GM12878 (cell line): ENCODE data around the gene PAQR5. TPM values are rescaled to one million over a fixed set of nuclear protein-coding genes. Genes with fewer than 3 reads are reported as not detected.

Experiments used
- ATAC-seq: fragments of 200-7000 bp; cut with Tn5 transposase; 3 replicates; pipeline ENCODE4 v1.9.1; 2020; ENCODE audit warnings: mild to moderate bottlenecking, moderate library complexity
- BruUV-seq: library from RNA; stranded (reverse); fragments of 400-500 nt; replicated peaks from 2 replicates; lab custom pipeline; 2021; lab: Mats Ljungman, UMichigan
- CTCF ChIA-PET: fragments of 300-600 bp; sonication (Branson Sonifier 250); formaldehyde crosslinking; extraction: SDS; loops from one replicate; lab custom pipeline; 2021; ENCODE audit warnings: inconsistent platforms; lab: Yijun Ruan, JAX
- POLR2A ChIA-PET: fragments of 350-600 bp; formaldehyde crosslinking; extraction: SDS; loops from one replicate; lab custom pipeline; 2021; ENCODE audit warnings: inconsistent platforms; lab: Charles Lee
- RAD21 ChIA-PET: fragments of 300-600 bp; sonication (Branson Sonifier 250); formaldehyde crosslinking; loops from one replicate; lab custom pipeline; 2023; ENCODE audit warnings: antibody characterized with exemption; ENCODE audit not compliant: unreplicated experiment; lab: Charles Lee
- SMC1A ChIA-PET: fragments of 300-600 bp; sonication (Branson Sonifier 250); formaldehyde crosslinking; loops from one replicate; lab custom pipeline; 2023; ENCODE audit not compliant: unreplicated experiment, uncharacterized antibody; lab: Charles Lee
- DNase-seq: peaks from one replicate; pipeline ENCODE4 v3.0.0-alpha.2; 2011; ENCODE audit warnings: low read depth, low spot score
- FAIRE-seq: peaks from 3 replicates; lab custom pipeline; 2011; peaks lifted over from hg19 to GRCh38; lab: Jason Lieb, UNC
- H2AFZ ChIP-seq: 2 replicates; pipeline ENCODE4 v1.6.0; 2011; ENCODE audit warnings: low read depth, low read length, control low read depth; ENCODE audit not compliant: control insufficient read depth
- H3K27ac ChIP-seq: 2 replicates; pipeline ENCODE4 v1.5.1; 2011; ENCODE audit warnings: control low read depth; ENCODE audit not compliant: control insufficient read depth, insufficient read depth
- H3K27me3 ChIP-seq, 2 experiments: replicated peaks in 1 of 2; 2 replicates each; pipeline versions ENCODE4 v1.6.0 to v1.6.1; 2011; ENCODE audit warnings: low read length in 1 of 2; ENCODE audit not compliant: control insufficient read depth in 2 of 2, insufficient read depth in 2 of 2
- H3K36me3 ChIP-seq, 2 experiments: 2 replicates each; pipeline ENCODE4 v1.5.1; 2011; ENCODE audit warnings: low read length in 1 of 2; ENCODE audit not compliant: control insufficient read depth in 2 of 2, insufficient read depth in 2 of 2
- H3K4me1 ChIP-seq: 2 replicates; pipeline ENCODE4 v1.6.1; 2011; ENCODE audit warnings: mild to moderate bottlenecking, low read length, moderate library complexity, mixed read lengths; ENCODE audit not compliant: control insufficient read depth, insufficient read depth
- H3K4me2 ChIP-seq: 2 replicates; pipeline ENCODE4 v1.6.0; 2011; ENCODE audit warnings: control low read depth; ENCODE audit not compliant: control insufficient read depth, insufficient read depth
- H3K4me3 ChIP-seq: fragments of 200-600 bp; sonication (generic); 2 replicates; pipeline ENCODE4 v1.5.1; 2016
- H3K79me2 ChIP-seq: 2 replicates; pipeline ENCODE4 v1.6.0; 2011; ENCODE audit warnings: low read length; ENCODE audit not compliant: control insufficient read depth, insufficient read depth
- H3K9ac ChIP-seq: 2 replicates; pipeline ENCODE4 v1.8.0; 2011; ENCODE audit warnings: low read length, control low read depth, mixed read lengths; ENCODE audit not compliant: control insufficient read depth, insufficient read depth
- H3K9me3 ChIP-seq: replicated peaks from 3 replicates; pipeline ENCODE4 v1.5.1; 2011; ENCODE audit warnings: mild to moderate bottlenecking, low read length; ENCODE audit not compliant: control insufficient read depth, insufficient read depth
- H4K20me1 ChIP-seq: 2 replicates; pipeline ENCODE4 v1.6.0; 2011; ENCODE audit not compliant: control insufficient read depth, insufficient read depth
- ASH2L ChIP-seq: fragments of 300-600, 200-600 bp; sonication (generic); IDR thresholded peaks from 2 replicates; pipeline ENCODE4 v1.6.1; 2017; ENCODE audit warnings: low read depth, mild to moderate bottlenecking, borderline replicate concordance
- ATF2 ChIP-seq: IDR thresholded peaks from 2 replicates; pipeline ENCODE4 v1.6.1; 2012; ENCODE audit warnings: low read length, inconsistent platforms
- ATF7 ChIP-seq: fragments of 450-650 bp; IDR thresholded peaks from 2 replicates; pipeline ENCODE4 v1.6.1; 2016; ENCODE audit warnings: low read depth, mild to moderate bottlenecking
- CBX3 ChIP-seq: fragments of 200-600 bp; sonication (generic); IDR thresholded peaks from 2 replicates; pipeline ENCODE4 v1.6.1; 2016; ENCODE audit warnings: low read depth, borderline replicate concordance
- CHD2 ChIP-seq: IDR thresholded peaks from 2 replicates; pipeline ENCODE4 v1.6.1; 2011; ENCODE audit warnings: low read depth, low read length, improper control_type of control experiment, borderline replicate concordance
- HDGF ChIP-seq: fragments of 450-650 bp; IDR thresholded peaks from 2 replicates; pipeline ENCODE4 v1.6.1; 2016; ENCODE audit warnings: antibody characterized with exemption
- IRF3 ChIP-seq: fragments of 450-650 bp; IDR thresholded peaks from 2 replicates; pipeline ENCODE4 v1.6.1; 2014; ENCODE audit warnings: mild to moderate bottlenecking
- MYC ChIP-seq: IDR thresholded peaks from 2 replicates; pipeline ENCODE4 v1.6.1; 2011; ENCODE audit warnings: mild to moderate bottlenecking, low read length, moderate library complexity, inconsistent platforms; ENCODE audit not compliant: insufficient read depth, insufficient replicate concordance, insufficient read length, severe bottlenecking
- NBN ChIP-seq: fragments of 450-650 bp; IDR thresholded peaks from 2 replicates; pipeline ENCODE4 v1.6.1; 2016
- NFYB ChIP-seq: IDR thresholded peaks from 2 replicates; pipeline ENCODE4 v1.6.1; 2011; ENCODE audit warnings: low read depth, mild to moderate bottlenecking, low read length, improper control_type of control experiment, moderate library complexity; ENCODE audit not compliant: insufficient read depth
- NR2C1 ChIP-seq: fragments of 450-650 bp; IDR thresholded peaks from 2 replicates; pipeline ENCODE4 v1.6.1; 2017; ENCODE audit warnings: antibody characterized with exemption, mild to moderate bottlenecking, moderate library complexity
- PAX8 ChIP-seq: fragments of 450-650 bp; IDR thresholded peaks from 2 replicates; pipeline ENCODE4 v1.6.1; 2017; ENCODE audit warnings: mild to moderate bottlenecking, moderate library complexity
- POLR2A ChIP-seq: IDR thresholded peaks from 2 replicates; pipeline ENCODE4 v1.6.1; 2011; ENCODE audit warnings: low read depth, mild to moderate bottlenecking, low read length
- RB1 ChIP-seq: fragments of 450-650 bp; formaldehyde crosslinking; IDR thresholded peaks from 2 replicates; pipeline ENCODE4 v1.6.1; 2017; ENCODE audit warnings: mild to moderate bottlenecking, borderline replicate concordance
- SREBF1 ChIP-seq: IDR thresholded peaks from 2 replicates; pipeline ENCODE4 v1.6.1; 2012; ENCODE audit warnings: mild to moderate bottlenecking, low read length
- SREBF2 ChIP-seq: IDR thresholded peaks from 2 replicates; pipeline ENCODE4 v1.6.1; 2012; ENCODE audit warnings: mild to moderate bottlenecking, low read length
- TBL1XR1 ChIP-seq: IDR thresholded peaks from 2 replicates; pipeline ENCODE4 v1.6.1; 2012; ENCODE audit warnings: low read depth, low read length, improper control_type of control experiment
- YY1 ChIP-seq: IDR thresholded peaks from 2 replicates; pipeline ENCODE4 v1.6.1; 2011; ENCODE audit warnings: low read depth, mild to moderate bottlenecking, low read length
- WGBS: methylation state at CpG from one replicate; pipeline ENCODE4 v1.1.6; 2016; ENCODE audit warnings: low lambda C conversion rate; ENCODE audit not compliant: insufficient replicate concordance, insufficient coverage; ENCODE audit errors: missing lambda C conversion rate; 5-methylcytosine and 5-hydroxymethylcytosine counted together
- in situ Hi-C: fragments of 300-500 bp; cut with MboI; formaldehyde crosslinking; loops from 9 replicates; pipeline ENCODE4 v1.14.3; 2018; ENCODE audit warnings: mixed read lengths
- intact Hi-C: fragments of 100-400 bp; cut with micrococcal nuclease; formaldehyde crosslinking; loops from one replicate; pipeline ENCODE4 v1.14.2; 2022; ENCODE audit not compliant: unreplicated experiment
- polyA plus RNA-seq, 11 experiments: library from polyadenylated mRNA; depleted of rRNA in 4 of 11; unstranded in 6 of 11; stranded (reverse) in 5 of 11; fragments of >200 nt; fragmentation: Nextera tagmentation in 4 of 11; fragmentation: Illumina TruSeq in 1 of 11; extraction: Ambion mirVana in 4 of 11; extraction: Trizol in 1 of 11; gene quantifications; 1 replicate in 1 of 11; 2 replicates in 10 of 11; pipeline versions ENCODE4 v1.2.1 to v1.2.3, GENCODE V29; 2011 to 2016; ENCODE audit warnings: inconsistent platforms in 2 of 11, missing spikeins in 2 of 11, low read depth in 1 of 11
- total RNA-seq, 4 experiments: library from RNA; depleted of rRNA in 3 of 4; stranded (reverse); fragments of >200 nt in 3 of 4; fragmentation: Illumina TruSeq in 1 of 4; extraction: Trizol in 1 of 4; gene quantifications; 2 replicates each; pipeline versions ENCODE4 v1.2.1 to v1.2.3, GENCODE V29; 2013 to 2021
- TF ChIP-seq, protein P1 (sequence below): IDR thresholded peaks from 2 replicates; pipeline ENCODE4 v1.6.1; 2012; ENCODE audit warnings: improper control_type of control experiment, low read depth, low read length; ENCODE audit not compliant: insufficient replicate concordance

PAQR5 gene
- total and polyA plus RNA-seq, 10 of the 15 experiments (the other 5 are each of a cell fraction or from before 2014, with no cell fraction given), result 0.02 to 0.03 TPM; not detected in 8

DNA sequence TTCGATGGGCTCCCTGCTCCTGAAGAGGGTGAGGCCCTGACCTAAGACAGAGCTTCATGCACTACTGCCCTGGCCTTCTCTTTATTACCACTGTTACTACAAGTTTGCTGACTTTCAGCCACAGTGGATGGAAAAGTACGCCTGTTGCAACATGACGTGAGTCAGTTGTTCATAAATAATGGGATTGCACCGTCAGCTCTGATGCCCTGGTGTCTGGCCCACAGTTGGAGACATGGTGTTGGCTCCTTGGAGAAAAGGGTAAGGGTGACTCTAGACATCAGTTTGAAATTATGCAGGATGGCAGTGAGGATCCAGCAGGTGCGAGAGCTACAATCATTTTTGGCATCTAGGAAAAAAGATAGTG, 5.5 kb downstream of the PAQR5 start:
- Histone ChIP-seq H3K79me2 (no peaks in the 10 kb centered on the region), H3K9ac (no peak overlapping the region), H3K36me3 (no peaks in the 10 kb centered on the region), H3K27me3 (peaks cover 5 to 8% of the 10 kb centered on the region in 2 experiments), H3K9me3 (no peaks in the 10 kb centered on the region), H3K4me3 (no peak overlapping the region), H4K20me1 (no peaks in the 10 kb centered on the region), H3K4me1 (no peaks in the 10 kb centered on the region), H2AFZ (no peak overlapping the region), H3K4me2 (no peak overlapping the region), H3K27ac (no peak overlapping the region)
- ChIA-PET RAD21 (no interaction called here), CTCF (interaction anchor here (1.2 kb wide), 1 partner anchor 260 kb away, joined by 3 read pairs; no protein-coding TSS in a partner anchor), POLR2A (no interaction called here), SMC1A (no interaction called here)
- no peak for FAIRE-seq
- no peak for DNase-seq
- intact Hi-C loops (no loop called here), in situ Hi-C loops (no loop called here)
- no TSS peak for BruUV-seq
- WGBS, result 11% methylated on average over 5 of the region's 5 CpGs
- ATAC-seq, result no peak
- TF ChIP-seq ATF2 (no peak), NFYB (no peak), PAX8 (no peak), HDGF (no peak), CBX3 (no peak), IRF3 (no peak), CHD2 (no peak), NR2C1 (no peak), YY1 (no peak), ASH2L (no peak), TBL1XR1 (no peak), MYC (no peak), RB1 (no peak), SREBF1 (no peak), NBN (no peak), POLR2A (no peak), SREBF2 (no peak), ATF7 (no peak)
- TF ChIP-seq, protein P1, sequence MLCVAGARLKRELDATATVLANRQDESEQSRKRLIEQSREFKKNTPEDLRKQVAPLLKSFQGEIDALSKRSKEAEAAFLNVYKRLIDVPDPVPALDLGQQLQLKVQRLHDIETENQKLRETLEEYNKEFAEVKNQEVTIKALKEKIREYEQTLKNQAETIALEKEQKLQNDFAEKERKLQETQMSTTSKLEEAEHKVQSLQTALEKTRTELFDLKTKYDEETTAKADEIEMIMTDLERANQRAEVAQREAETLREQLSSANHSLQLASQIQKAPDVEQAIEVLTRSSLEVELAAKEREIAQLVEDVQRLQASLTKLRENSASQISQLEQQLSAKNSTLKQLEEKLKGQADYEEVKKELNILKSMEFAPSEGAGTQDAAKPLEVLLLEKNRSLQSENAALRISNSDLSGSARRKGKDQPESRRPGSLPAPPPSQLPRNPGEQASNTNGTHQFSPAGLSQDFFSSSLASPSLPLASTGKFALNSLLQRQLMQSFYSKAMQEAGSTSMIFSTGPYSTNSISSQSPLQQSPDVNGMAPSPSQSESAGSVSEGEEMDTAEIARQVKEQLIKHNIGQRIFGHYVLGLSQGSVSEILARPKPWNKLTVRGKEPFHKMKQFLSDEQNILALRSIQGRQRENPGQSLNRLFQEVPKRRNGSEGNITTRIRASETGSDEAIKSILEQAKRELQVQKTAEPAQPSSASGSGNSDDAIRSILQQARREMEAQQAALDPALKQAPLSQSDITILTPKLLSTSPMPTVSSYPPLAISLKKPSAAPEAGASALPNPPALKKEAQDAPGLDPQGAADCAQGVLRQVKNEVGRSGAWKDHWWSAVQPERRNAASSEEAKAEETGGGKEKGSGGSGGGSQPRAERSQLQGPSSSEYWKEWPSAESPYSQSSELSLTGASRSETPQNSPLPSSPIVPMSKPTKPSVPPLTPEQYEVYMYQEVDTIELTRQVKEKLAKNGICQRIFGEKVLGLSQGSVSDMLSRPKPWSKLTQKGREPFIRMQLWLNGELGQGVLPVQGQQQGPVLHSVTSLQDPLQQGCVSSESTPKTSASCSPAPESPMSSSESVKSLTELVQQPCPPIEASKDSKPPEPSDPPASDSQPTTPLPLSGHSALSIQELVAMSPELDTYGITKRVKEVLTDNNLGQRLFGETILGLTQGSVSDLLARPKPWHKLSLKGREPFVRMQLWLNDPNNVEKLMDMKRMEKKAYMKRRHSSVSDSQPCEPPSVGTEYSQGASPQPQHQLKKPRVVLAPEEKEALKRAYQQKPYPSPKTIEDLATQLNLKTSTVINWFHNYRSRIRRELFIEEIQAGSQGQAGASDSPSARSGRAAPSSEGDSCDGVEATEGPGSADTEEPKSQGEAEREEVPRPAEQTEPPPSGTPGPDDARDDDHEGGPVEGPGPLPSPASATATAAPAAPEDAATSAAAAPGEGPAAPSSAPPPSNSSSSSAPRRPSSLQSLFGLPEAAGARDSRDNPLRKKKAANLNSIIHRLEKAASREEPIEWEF, result no peak
